ENCODE data around the gene SYTL3. TPM values are rescaled to one million over a fixed set of nuclear protein-coding genes. Genes with fewer than 3 reads are reported as not detected.

Gene SYTL3
- total and polyA plus RNA-seq, 2 experiments from 2014 or later: 0.07 TPM; not detected in 1

DNA sequence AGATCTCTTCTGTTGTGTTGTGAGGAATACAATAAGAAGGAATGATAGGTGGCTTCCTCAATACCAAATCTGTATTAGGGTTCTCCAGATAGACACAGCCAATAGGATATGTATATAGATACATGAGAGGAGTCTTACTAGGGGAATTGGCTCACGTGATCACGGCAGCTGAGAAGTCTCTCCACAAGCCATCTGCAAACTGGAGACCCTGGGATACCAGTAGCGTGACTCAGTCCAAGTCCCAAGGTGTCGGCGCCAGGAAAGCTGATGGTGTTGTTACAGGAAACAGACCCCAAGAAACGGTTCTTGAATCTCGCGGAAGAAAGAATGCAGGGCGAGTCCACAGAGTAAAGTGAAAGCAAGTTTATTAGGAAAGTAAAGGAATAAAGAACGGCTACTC, 61.4 kb downstream of the SYTL3 start:
- H3K4me3 Mint-ChIP-seq: no peak overlapping the region
- no peak overlapping the region for H3K4me3 ChIP-seq
- no peaks in the 10 kb centered on the region for H3K79me2 ChIP-seq (replicated peaks; ENCODE audit: insufficient read depth)
- no peaks in the 10 kb centered on the region for H3F3A ChIP-seq (replicated peaks; ENCODE audit: low read depth)
- no peaks in the 10 kb centered on the region for H3K27me3 ChIP-seq (ENCODE audit: insufficient read depth)
- H4K20me1 ChIP-seq (replicated peaks; ENCODE audit: insufficient read depth): no peaks in the 10 kb centered on the region
- H3K36me3 Mint-ChIP-seq (ENCODE audit: low read depth): no peaks in the 10 kb centered on the region
- no peak overlapping the region for H3K4me2 ChIP-seq
- H3K27ac ChIP-seq (ENCODE audit: low read depth): no peak overlapping the region
- no peaks in the 10 kb centered on the region for H3K9me3 Mint-ChIP-seq
- TF ChIP-seq, protein P1, sequence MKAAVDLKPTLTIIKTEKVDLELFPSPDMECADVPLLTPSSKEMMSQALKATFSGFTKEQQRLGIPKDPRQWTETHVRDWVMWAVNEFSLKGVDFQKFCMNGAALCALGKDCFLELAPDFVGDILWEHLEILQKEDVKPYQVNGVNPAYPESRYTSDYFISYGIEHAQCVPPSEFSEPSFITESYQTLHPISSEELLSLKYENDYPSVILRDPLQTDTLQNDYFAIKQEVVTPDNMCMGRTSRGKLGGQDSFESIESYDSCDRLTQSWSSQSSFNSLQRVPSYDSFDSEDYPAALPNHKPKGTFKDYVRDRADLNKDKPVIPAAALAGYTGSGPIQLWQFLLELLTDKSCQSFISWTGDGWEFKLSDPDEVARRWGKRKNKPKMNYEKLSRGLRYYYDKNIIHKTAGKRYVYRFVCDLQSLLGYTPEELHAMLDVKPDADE (IDR thresholded peaks at IDR 0.05): no peak
- TF ChIP-seq, protein P2, sequence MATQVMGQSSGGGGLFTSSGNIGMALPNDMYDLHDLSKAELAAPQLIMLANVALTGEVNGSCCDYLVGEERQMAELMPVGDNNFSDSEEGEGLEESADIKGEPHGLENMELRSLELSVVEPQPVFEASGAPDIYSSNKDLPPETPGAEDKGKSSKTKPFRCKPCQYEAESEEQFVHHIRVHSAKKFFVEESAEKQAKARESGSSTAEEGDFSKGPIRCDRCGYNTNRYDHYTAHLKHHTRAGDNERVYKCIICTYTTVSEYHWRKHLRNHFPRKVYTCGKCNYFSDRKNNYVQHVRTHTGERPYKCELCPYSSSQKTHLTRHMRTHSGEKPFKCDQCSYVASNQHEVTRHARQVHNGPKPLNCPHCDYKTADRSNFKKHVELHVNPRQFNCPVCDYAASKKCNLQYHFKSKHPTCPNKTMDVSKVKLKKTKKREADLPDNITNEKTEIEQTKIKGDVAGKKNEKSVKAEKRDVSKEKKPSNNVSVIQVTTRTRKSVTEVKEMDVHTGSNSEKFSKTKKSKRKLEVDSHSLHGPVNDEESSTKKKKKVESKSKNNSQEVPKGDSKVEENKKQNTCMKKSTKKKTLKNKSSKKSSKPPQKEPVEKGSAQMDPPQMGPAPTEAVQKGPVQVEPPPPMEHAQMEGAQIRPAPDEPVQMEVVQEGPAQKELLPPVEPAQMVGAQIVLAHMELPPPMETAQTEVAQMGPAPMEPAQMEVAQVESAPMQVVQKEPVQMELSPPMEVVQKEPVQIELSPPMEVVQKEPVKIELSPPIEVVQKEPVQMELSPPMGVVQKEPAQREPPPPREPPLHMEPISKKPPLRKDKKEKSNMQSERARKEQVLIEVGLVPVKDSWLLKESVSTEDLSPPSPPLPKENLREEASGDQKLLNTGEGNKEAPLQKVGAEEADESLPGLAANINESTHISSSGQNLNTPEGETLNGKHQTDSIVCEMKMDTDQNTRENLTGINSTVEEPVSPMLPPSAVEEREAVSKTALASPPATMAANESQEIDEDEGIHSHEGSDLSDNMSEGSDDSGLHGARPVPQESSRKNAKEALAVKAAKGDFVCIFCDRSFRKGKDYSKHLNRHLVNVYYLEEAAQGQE (IDR thresholded peaks at IDR 0.05; ENCODE audit: unreplicated experiment): no peak
- no peak for TF ChIP-seq ZNF331 (CRISPR knock-in tag; IDR thresholded peaks at IDR 0.05; ENCODE audit: low read depth)
- no peak for TF ChIP-seq EZH2 (IDR thresholded peaks at IDR 0.05; ENCODE audit: low read depth, unreplicated experiment)
- TF ChIP-seq ZNF114 (CRISPR knock-in tag; IDR thresholded peaks at IDR 0.05): no peak
- TF ChIP-seq, protein P3, sequence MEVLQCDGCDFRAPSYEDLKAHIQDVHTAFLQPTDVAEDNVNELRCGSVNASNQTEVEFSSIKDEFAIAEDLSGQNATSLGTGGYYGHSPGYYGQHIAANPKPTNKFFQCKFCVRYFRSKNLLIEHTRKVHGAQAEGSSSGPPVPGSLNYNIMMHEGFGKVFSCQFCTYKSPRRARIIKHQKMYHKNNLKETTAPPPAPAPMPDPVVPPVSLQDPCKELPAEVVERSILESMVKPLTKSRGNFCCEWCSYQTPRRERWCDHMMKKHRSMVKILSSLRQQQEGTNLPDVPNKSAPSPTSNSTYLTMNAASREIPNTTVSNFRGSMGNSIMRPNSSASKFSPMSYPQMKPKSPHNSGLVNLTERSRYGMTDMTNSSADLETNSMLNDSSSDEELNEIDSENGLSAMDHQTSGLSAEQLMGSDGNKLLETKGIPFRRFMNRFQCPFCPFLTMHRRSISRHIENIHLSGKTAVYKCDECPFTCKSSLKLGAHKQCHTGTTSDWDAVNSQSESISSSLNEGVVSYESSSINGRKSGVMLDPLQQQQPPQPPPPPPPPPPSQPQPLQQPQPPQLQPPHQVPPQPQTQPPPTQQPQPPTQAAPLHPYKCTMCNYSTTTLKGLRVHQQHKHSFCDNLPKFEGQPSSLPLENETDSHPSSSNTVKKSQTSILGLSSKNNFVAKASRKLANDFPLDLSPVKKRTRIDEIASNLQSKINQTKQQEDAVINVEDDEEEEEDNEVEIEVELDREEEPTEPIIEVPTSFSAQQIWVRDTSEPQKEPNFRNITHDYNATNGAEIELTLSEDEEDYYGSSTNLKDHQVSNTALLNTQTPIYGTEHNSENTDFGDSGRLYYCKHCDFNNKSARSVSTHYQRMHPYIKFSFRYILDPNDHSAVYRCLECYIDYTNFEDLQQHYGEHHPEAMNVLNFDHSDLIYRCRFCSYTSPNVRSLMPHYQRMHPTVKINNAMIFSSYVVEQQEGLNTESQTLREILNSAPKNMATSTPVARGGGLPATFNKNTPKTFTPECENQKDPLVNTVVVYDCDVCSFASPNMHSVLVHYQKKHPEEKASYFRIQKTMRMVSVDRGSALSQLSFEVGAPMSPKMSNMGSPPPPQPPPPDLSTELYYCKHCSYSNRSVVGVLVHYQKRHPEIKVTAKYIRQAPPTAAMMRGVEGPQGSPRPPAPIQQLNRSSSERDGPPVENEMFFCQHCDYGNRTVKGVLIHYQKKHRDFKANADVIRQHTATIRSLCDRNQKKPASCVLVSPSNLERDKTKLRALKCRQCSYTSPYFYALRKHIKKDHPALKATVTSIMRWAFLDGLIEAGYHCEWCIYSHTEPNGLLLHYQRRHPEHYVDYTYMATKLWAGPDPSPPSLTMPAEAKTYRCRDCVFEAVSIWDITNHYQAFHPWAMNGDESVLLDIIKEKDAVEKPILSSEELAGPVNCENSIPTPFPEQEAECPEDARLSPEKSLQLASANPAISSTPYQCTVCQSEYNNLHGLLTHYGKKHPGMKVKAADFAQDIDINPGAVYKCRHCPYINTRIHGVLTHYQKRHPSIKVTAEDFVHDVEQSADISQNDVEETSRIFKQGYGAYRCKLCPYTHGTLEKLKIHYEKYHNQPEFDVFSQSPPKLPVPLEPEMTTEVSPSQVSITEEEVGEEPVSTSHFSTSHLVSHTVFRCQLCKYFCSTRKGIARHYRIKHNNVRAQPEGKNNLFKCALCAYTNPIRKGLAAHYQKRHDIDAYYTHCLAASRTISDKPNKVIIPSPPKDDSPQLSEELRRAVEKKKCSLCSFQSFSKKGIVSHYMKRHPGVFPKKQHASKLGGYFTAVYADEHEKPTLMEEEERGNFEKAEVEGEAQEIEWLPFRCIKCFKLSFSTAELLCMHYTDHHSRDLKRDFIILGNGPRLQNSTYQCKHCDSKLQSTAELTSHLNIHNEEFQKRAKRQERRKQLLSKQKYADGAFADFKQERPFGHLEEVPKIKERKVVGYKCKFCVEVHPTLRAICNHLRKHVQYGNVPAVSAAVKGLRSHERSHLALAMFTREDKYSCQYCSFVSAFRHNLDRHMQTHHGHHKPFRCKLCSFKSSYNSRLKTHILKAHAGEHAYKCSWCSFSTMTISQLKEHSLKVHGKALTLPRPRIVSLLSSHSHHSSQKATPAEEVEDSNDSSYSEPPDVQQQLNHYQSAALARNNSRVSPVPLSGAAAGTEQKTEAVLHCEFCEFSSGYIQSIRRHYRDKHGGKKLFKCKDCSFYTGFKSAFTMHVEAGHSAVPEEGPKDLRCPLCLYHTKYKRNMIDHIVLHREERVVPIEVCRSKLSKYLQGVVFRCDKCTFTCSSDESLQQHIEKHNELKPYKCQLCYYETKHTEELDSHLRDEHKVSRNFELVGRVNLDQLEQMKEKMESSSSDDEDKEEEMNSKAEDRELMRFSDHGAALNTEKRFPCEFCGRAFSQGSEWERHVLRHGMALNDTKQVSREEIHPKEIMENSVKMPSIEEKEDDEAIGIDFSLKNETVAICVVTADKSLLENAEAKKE (CRISPR knock-in tag; IDR thresholded peaks at IDR 0.05): no peak
- TF ChIP-seq STAT1 (IDR thresholded peaks at IDR 0.05; ENCODE audit: unreplicated experiment): no peak
- H3K9me2 ChIP-seq (ENCODE audit: insufficient read depth): no peaks in the 10 kb centered on the region
- H3K27me3 Mint-ChIP-seq (ENCODE audit: insufficient read depth, low read depth, poor library complexity): peaks cover 11% of the 10 kb centered on the region
- ATAC-seq: no peak
- H3K27ac Mint-ChIP-seq: no peak overlapping the region
- no peaks in the 10 kb centered on the region for H3K4me1 ChIP-seq (ENCODE audit: insufficient read depth)
- no peaks in the 10 kb centered on the region for H3K36me3 ChIP-seq (ENCODE audit: insufficient read depth)
- DNase-seq (ENCODE audit: low spot score): no peak
- no peak overlapping the region; the same call in 1 of the 2 replicates for H2AFZ ChIP-seq
- peaks cover 7% of the 10 kb centered on the region for H3K4me1 Mint-ChIP-seq
